ENCODE results near the gene MEGF11. TPM values are rescaled to one million over a fixed set of nuclear protein-coding genes. Genes with fewer than 3 reads are reported as not detected.

Gene MEGF11
- total RNA-seq, 1 experiment from 2014 or later, result 0.09 TPM

DNA sequence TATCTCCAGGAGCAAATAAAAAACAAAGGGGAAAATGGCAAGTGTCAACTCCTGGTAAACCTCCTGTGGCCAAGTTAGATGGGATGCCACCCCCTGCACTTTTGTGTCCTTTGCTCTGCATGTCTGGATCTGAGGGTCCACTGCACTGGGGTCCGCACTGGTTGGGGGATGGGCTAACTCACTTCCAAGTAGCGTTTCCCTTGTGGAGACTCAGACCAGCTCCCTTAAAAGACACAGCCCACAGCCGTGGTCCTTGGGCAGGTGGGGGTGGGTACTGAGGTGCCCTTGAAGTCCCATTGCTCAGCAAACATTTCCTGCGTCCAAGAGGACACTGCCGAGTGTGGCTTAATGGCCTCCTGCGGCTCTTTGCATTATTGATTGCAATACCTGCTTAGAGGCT lies 188.2 kb downstream of the MEGF11 start:
- no TSS peak for BruUV-seq (replicated peaks)

DNA sequence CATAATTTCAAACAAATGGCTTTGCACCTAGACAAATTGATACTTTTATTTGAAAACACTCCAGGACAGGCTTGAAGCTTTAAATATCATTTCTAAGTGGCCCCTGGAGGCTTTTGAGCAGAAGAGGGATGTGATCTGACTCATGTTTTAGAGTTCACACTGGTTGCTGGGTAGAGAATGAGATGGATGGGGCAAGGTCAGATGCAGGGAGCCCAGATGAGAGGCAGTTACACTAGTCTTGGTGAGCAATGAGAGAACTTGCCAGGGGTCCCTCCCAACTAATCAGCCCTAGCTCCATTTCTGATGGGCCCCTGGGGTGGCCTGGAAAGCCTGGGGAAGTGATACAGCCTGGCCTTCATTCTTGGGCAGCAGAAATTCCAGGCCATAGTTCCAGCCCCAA lies 190.4 kb downstream of the MEGF11 start:
- no peaks in the 10 kb centered on the region for H3K36me3 Mint-ChIP-seq (ENCODE audit: insufficient read depth, unreplicated experiment)
- DNase-seq, result no peak
- no peak overlapping the region for H3K27ac Mint-ChIP-seq (ENCODE audit: unreplicated experiment)
- BruUV-seq (replicated peaks), result no TSS peak
- peaks cover 9% of the 10 kb centered on the region for H3K4me1 Mint-ChIP-seq (ENCODE audit: low read depth, unreplicated experiment)
- H3K9me3 Mint-ChIP-seq (ENCODE audit: low read depth, unreplicated experiment), result no peaks in the 10 kb centered on the region
- H3K4me3 Mint-ChIP-seq (ENCODE audit: low read depth, unreplicated experiment), result no peak overlapping the region
- CTCF ChIA-PET, result interaction anchor here (0.8 kb wide), 1 partner anchor 26 kb away, joined by 3 read pairs; no protein-coding TSS in a partner anchor
- H3K27me3 Mint-ChIP-seq (ENCODE audit: unreplicated experiment), result peaks cover 30% of the 10 kb centered on the region
- TF ChIP-seq, protein P1, sequence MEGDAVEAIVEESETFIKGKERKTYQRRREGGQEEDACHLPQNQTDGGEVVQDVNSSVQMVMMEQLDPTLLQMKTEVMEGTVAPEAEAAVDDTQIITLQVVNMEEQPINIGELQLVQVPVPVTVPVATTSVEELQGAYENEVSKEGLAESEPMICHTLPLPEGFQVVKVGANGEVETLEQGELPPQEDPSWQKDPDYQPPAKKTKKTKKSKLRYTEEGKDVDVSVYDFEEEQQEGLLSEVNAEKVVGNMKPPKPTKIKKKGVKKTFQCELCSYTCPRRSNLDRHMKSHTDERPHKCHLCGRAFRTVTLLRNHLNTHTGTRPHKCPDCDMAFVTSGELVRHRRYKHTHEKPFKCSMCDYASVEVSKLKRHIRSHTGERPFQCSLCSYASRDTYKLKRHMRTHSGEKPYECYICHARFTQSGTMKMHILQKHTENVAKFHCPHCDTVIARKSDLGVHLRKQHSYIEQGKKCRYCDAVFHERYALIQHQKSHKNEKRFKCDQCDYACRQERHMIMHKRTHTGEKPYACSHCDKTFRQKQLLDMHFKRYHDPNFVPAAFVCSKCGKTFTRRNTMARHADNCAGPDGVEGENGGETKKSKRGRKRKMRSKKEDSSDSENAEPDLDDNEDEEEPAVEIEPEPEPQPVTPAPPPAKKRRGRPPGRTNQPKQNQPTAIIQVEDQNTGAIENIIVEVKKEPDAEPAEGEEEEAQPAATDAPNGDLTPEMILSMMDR (IDR thresholded peaks at IDR 0.05; ENCODE audit: unreplicated experiment), result no peak
- intact Hi-C loops (cut with micrococcal nuclease; ENCODE audit: unreplicated experiment), result no loop called here

More for the DNA sequence above, 188.2 kb downstream of the MEGF11 start:
- DNase-seq, result no peak
- Mint-ChIP-seq H3K4me3 (ENCODE audit: low read depth, unreplicated experiment) (no peak overlapping the region), H3K4me1 (ENCODE audit: low read depth, unreplicated experiment) (peaks cover 14% of the 10 kb centered on the region), H3K36me3 (ENCODE audit: insufficient read depth, unreplicated experiment) (no peaks in the 10 kb centered on the region), H3K9me3 (ENCODE audit: low read depth, unreplicated experiment) (no peaks in the 10 kb centered on the region), H3K27me3 (ENCODE audit: unreplicated experiment) (peaks cover 9% of the 10 kb centered on the region), H3K27ac (ENCODE audit: unreplicated experiment) (no peak overlapping the region)
- CTCF ChIA-PET, result no interaction called here
- intact Hi-C loops (cut with micrococcal nuclease; ENCODE audit: unreplicated experiment), result no loop called here
- TF ChIP-seq, protein P1 (IDR thresholded peaks at IDR 0.05; ENCODE audit: unreplicated experiment), result no peak

DNA sequence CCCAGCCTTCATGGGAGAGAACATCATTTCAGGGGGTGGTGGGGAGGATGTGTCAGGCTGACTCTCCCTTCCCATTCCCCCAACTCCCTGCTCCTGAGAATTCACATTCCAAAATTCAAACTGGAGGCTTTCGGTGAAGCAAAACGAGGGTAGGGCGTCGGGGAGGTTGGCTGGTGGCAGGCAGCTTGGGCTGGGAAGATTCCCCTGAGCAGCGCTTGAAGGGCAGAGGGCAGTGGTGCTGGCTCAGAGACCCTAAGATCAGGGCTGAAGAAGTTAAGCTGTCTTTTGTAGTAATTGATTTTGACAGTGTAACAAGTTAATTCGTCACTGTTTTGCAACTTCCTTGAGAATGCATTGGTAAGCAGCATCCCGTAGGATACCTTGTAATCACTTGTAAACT lies 196.5 kb downstream of the MEGF11 start:
- Mint-ChIP-seq H3K4me3 (ENCODE audit: low read depth, unreplicated experiment) (no peak overlapping the region), H3K4me1 (ENCODE audit: low read depth, unreplicated experiment) (no peaks in the 10 kb centered on the region), H3K36me3 (ENCODE audit: insufficient read depth, unreplicated experiment) (no peaks in the 10 kb centered on the region), H3K27me3 (ENCODE audit: unreplicated experiment) (peaks cover 44% of the 10 kb centered on the region), H3K9me3 (ENCODE audit: low read depth, unreplicated experiment) (no peaks in the 10 kb centered on the region), H3K27ac (ENCODE audit: unreplicated experiment) (no peak overlapping the region)
- no TSS peak for BruUV-seq (replicated peaks)
- intact Hi-C loops (cut with micrococcal nuclease; ENCODE audit: unreplicated experiment), result no loop called here
- TF ChIP-seq, protein P1 (IDR thresholded peaks at IDR 0.05; ENCODE audit: unreplicated experiment), result no peak
- CTCF ChIA-PET, result no interaction called here
- DNase-seq, result no peak

DNA sequence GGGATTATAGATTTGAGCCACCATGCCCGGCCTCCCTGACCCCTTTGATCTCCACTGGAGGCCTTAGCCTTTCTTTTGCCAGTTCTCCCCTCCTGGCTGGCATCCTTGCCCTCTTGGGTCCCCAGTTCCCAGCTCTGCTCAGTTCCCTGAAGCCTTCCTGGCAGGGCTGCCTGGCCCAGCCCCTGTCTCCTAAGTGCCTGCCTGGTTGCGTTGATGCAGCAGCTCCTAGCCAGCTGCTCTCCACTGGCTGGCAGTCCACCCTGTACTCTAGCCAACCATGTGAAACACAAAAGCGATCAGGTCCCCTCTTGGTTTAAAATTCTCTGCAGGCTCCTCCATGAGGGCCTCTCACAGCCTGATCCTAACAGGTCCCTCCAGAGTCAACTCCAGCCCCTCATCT lies 199.6 kb downstream of the MEGF11 start:
- CTCF ChIA-PET, result interaction anchor here (0.6 kb wide), 1 partner anchor 234 kb away, joined by 3 read pairs; no protein-coding TSS in a partner anchor
- Mint-ChIP-seq H3K9me3 (ENCODE audit: low read depth, unreplicated experiment) (no peaks in the 10 kb centered on the region), H3K27ac (ENCODE audit: unreplicated experiment) (no peak overlapping the region), H3K27me3 (ENCODE audit: unreplicated experiment) (peaks cover 39% of the 10 kb centered on the region), H3K4me3 (ENCODE audit: low read depth, unreplicated experiment) (no peak overlapping the region), H3K4me1 (ENCODE audit: low read depth, unreplicated experiment) (no peaks in the 10 kb centered on the region), H3K36me3 (ENCODE audit: insufficient read depth, unreplicated experiment) (no peaks in the 10 kb centered on the region)
- intact Hi-C loops (cut with micrococcal nuclease; ENCODE audit: unreplicated experiment), result no loop called here
- no peak for DNase-seq
- no TSS peak for BruUV-seq (replicated peaks)
- TF ChIP-seq, protein P1 (IDR thresholded peaks at IDR 0.05; ENCODE audit: unreplicated experiment), result no peak
